Vagina (tissue), 2 donors: ENCODE results near the gene KIF1A. TPM values are rescaled to one million over a fixed set of nuclear protein-coding genes. Genes with fewer than 3 reads are reported as not detected.

Experiments
- DNase-seq, 2 donors: peaks; one replicate each; pipeline ENCODE4 v3.0.0-alpha.2; 2017; ENCODE audit errors: extremely low spot score in 2 of 2
- H3K27ac ChIP-seq: fragments of 200-600 bp; sonication (generic); one replicate; pipeline ENCODE4 v1.5.1; 2019
- H3K27me3 ChIP-seq: fragments of 200-600 bp; sonication (generic); one replicate; pipeline ENCODE4 v1.5.1; 2019
- H3K36me3 ChIP-seq, 2 donors: fragments of 200-600 bp; sonication (generic); one replicate each; pipeline ENCODE4 v1.5.1; 2017 to 2019
- H3K4me1 ChIP-seq: fragments of 200-600 bp; sonication (generic); one replicate; pipeline ENCODE4 v1.5.1; 2019
- H3K4me3 ChIP-seq, 2 donors: fragments of 200-600 bp; sonication (generic); 1 replicate in 1 of 2; 2 replicates in 1 of 2; pipeline ENCODE4 v1.5.1; 2016 to 2019
- H3K9me3 ChIP-seq: fragments of 200-600 bp; sonication (generic); one replicate; pipeline ENCODE4 v1.5.1; 2019
- CTCF ChIP-seq, 3 experiments: fragments of 450-650 bp in 2 of 3; fragments of 200-600 bp in 1 of 3; sonication (generic) in 1 of 3; IDR thresholded peaks; one replicate each; pipeline ENCODE4 v1.5.1; 2017 to 2019; ENCODE audit warnings: antibody characterized with exemption in 3 of 3, mild to moderate bottlenecking in 2 of 3, moderate library complexity in 2 of 3
- POLR2A ChIP-seq, 2 donors: fragments of 450-650 bp; IDR thresholded peaks; one replicate each; pipeline ENCODE4 v1.6.1; 2017; ENCODE audit warnings: antibody characterized with exemption in 2 of 2, mild to moderate bottlenecking in 2 of 2, moderate library complexity in 2 of 2
- POLR2AphosphoS5 ChIP-seq, 2 donors: sonication (generic); formaldehyde crosslinking; IDR thresholded peaks; one replicate each; pipeline ENCODE4 v1.9.0; 2017; ENCODE audit warnings: antibody characterized with exemption in 2 of 2, mild to moderate bottlenecking in 2 of 2, low read depth in 1 of 2; ENCODE audit not compliant: insufficient read depth in 1 of 2
- intact Hi-C: fragments of 100-400 bp; cut with DNase I; formaldehyde crosslinking; loops from one replicate; pipeline ENCODE4 v1.15.1; 2023
- small RNA-seq: library from RNA; depleted of rRNA; stranded (forward); fragments of <200 nt; gene quantifications from one replicate; pipeline ENCODE3, GENCODE V24; 2016
- total RNA-seq: library from RNA; depleted of rRNA; stranded (reverse); fragments of >200 nt; gene quantifications from one replicate; pipeline ENCODE4 v1.2.3, GENCODE V29; 2016

KIF1A gene
- total RNA-seq, 1 donor from 2014 or later: 6.1 TPM

GRCh38 chr2:240670402-240670801, 149.6 kb downstream of the KIF1A start:
- no peak overlapping the region for H3K4me3 ChIP-seq
- peaks cover 6% of the 10 kb centered on the region for H3K27me3 ChIP-seq
- H3K9me3 ChIP-seq: no peaks in the 10 kb centered on the region
- H3K36me3 ChIP-seq: no peaks in the 10 kb centered on the region
- H3K27ac ChIP-seq: no peak overlapping the region
- no peak for DNase-seq
- no peak for TF ChIP-seq POLR2AphosphoS5 (IDR thresholded peaks at IDR 0.05; ENCODE audit: insufficient read depth in 1 of 2, low read depth in 1 of 2)
- TF ChIP-seq CTCF (IDR thresholded peaks at IDR 0.05): no peak
- TF ChIP-seq POLR2A (IDR thresholded peaks at IDR 0.05): no peak
- no peaks in the 10 kb centered on the region for H3K4me1 ChIP-seq
- intact Hi-C loops: no loop called here

- intact Hi-C loops: no loop called here
- H3K27me3 ChIP-seq: no peaks in the 10 kb centered on the region
- no peak overlapping the region for H3K27ac ChIP-seq
Measured at GRCh38 chr2:240664622-240665021, 155.4 kb downstream of the KIF1A start.

More at GRCh38 chr2:240664622-240665021, 155.4 kb downstream of the KIF1A start:
- H3K36me3 ChIP-seq: no peaks in the 10 kb centered on the region
- no peak for DNase-seq
- no peaks in the 10 kb centered on the region for H3K4me1 ChIP-seq
- TF ChIP-seq POLR2AphosphoS5 (IDR thresholded peaks at IDR 0.05; ENCODE audit: insufficient read depth in 1 of 2, low read depth in 1 of 2): no peak
- no peak for TF ChIP-seq POLR2A (IDR thresholded peaks at IDR 0.05)
- no peak for TF ChIP-seq CTCF (IDR thresholded peaks at IDR 0.05)
- H3K4me3 ChIP-seq: no peak overlapping the region
- H3K9me3 ChIP-seq: no peaks in the 10 kb centered on the region

Small RNAs within 50 kb of the gene (small RNA-seq; reads per million reads assigned to genes)
- gene AC011298.3: not detected

Other genes starting within 250 kb of the KIF1A start
- gene CAPN10, start 233.5 kb downstream of the KIF1A start, total RNA-seq: 14.2 TPM
- 3.9 TPM for gene GPR35, start 194.7 kb downstream of the KIF1A start, total RNA-seq
- gene AQP12B, start 137.3 kb downstream of the KIF1A start, total RNA-seq: not detected
- not detected for gene AQP12A, start 128.4 kb downstream of the KIF1A start, total RNA-seq
- gene AGXT, start 48.6 kb upstream of the KIF1A start, total RNA-seq: not detected
- 21.1 TPM for gene MAB21L4, start 75.9 kb upstream of the KIF1A start, total RNA-seq
- 0.49 TPM for gene CROCC2, start 86.1 kb upstream of the KIF1A start, total RNA-seq
- 55.5 TPM for gene SNED1, start 178.4 kb upstream of the KIF1A start, total RNA-seq